ENCODE measurements around the gene ZKSCAN2.

DNA sequence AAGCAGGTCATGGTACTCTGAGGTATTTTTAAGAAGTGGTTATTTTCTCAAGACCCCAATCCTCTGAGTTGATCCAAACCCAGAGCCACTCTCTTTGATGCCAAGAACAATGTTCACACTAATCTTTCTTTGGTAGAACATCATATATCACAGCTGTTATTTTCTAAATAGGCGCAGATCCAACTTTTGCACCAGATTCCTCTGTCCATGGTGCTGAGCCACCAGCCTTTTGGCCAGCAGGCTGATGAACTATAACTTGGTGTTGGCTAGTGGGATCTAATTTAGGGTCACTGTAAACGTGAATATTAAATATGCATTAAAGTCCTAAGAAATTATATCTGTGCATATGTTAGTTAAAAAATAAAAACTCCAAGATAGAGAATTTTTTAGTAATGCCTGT, 7.0 kb upstream of the ZKSCAN2 start:
- TF ChIP-seq CTCF (IDR thresholded peaks at IDR 0.05; ENCODE audit: low read length) (no peak), EZH2 (IDR thresholded peaks at IDR 0.05; ENCODE audit: borderline replicate concordance, low read length) (no peak)

Measured in OCI-LY1 (cell line).